ENCODE results near the gene N4BP2.

DNA sequence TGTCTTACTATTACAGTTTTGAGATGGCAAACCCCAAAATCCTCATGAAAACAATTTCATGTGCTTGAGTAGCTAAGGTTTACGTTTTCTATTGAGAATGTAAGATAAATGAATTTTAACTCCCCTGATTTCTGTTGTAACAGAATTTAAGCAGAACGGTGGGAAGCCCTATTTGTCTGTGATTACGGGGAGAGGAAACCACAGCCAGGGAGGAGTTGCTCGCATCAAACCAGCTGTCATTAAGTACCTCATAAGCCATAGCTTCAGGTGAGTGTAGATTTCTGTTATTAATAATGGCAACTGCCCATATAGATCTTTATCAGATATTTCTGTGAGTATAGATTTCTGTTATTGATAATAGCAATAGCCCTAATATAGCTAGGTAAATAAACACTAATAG, 96.0 kb downstream of the N4BP2 start:
- TF ChIP-seq, protein P1, sequence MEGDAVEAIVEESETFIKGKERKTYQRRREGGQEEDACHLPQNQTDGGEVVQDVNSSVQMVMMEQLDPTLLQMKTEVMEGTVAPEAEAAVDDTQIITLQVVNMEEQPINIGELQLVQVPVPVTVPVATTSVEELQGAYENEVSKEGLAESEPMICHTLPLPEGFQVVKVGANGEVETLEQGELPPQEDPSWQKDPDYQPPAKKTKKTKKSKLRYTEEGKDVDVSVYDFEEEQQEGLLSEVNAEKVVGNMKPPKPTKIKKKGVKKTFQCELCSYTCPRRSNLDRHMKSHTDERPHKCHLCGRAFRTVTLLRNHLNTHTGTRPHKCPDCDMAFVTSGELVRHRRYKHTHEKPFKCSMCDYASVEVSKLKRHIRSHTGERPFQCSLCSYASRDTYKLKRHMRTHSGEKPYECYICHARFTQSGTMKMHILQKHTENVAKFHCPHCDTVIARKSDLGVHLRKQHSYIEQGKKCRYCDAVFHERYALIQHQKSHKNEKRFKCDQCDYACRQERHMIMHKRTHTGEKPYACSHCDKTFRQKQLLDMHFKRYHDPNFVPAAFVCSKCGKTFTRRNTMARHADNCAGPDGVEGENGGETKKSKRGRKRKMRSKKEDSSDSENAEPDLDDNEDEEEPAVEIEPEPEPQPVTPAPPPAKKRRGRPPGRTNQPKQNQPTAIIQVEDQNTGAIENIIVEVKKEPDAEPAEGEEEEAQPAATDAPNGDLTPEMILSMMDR (conservative IDR thresholded peaks at IDR 0.05), result no peak
- TF ChIP-seq ZFX (IDR thresholded peaks at IDR 0.05), result no peak

Measured in C4-2B (cell line).